Stimulated activated CD4-positive, alpha-beta T cell treated with anti-CD3 and anti-CD28 coated beads, Interleukin-1b, Interleukin-23, amount 100 ng/mL, for 1 hour (primary cell): ENCODE results near the gene DISC1.
"Not testable (repeated sequence)": the region's sequence is repeated elsewhere in the genome, so short reads cannot be mapped to it uniquely, and the experiment has no call there.

Experiments
- DNase-seq, 2 donors: peaks; one replicate each; pipeline ENCODE4 v3.0.0-alpha.2; 2020; ENCODE audit warnings: low read depth in 2 of 2

DISC1 gene

GRCh38 chr1:231893400-231894102 is 267.0 kb downstream of the DISC1 start:
- no peak for DNase-seq

- no peak for DNase-seq
These were observed 270.2 kb downstream of the DISC1 start for GRCh38 chr1:231896806-231897205.

- no peak for DNase-seq
These were observed 272.5 kb downstream of the DISC1 start for GRCh38 chr1:231899046-231899445.

GRCh38 chr1:231899713-231900435 is 273.3 kb downstream of the DISC1 start:
- no peak for DNase-seq

GRCh38 chr1:231903586-231904081 is 277.0 kb downstream of the DISC1 start:
- no peak for DNase-seq

- not testable (repeated sequence) for DNase-seq
These were observed 280.7 kb downstream of the DISC1 start for GRCh38 chr1:231907310-231907709.

GRCh38 chr1:231913493-231913892 is 286.9 kb downstream of the DISC1 start:
- DNase-seq = no peak

- no peak for DNase-seq
These were observed 291.8 kb downstream of the DISC1 start for GRCh38 chr1:231918239-231919015.

- DNase-seq = no peak
These were observed 292.8 kb downstream of the DISC1 start for GRCh38 chr1:231919239-231919885.

GRCh38 chr1:231919886-231920285 is 293.3 kb downstream of the DISC1 start:
- DNase-seq = no peak

GRCh38 chr1:231921646-231922345 is 295.2 kb downstream of the DISC1 start:
- DNase-seq = no peak

GRCh38 chr1:231923491-231924041 is 297.0 kb downstream of the DISC1 start:
- DNase-seq = no peak

GRCh38 chr1:231924180-231924579 is 297.6 kb downstream of the DISC1 start:
- no peak for DNase-seq

GRCh38 chr1:231925864-231926263 is 299.3 kb downstream of the DISC1 start:
- DNase-seq = no peak

- no peak for DNase-seq
These were observed 299.8 kb downstream of the DISC1 start for GRCh38 chr1:231926340-231926739.

- DNase-seq = no peak
These were observed 300.3 kb downstream of the DISC1 start for GRCh38 chr1:231926933-231927332.

GRCh38 chr1:231927431-231927830 is 300.8 kb downstream of the DISC1 start:
- DNase-seq = no peak

GRCh38 chr1:231929311-231929710 is 302.7 kb downstream of the DISC1 start:
- DNase-seq = no peak

- DNase-seq = no peak
These were observed 303.8 kb downstream of the DISC1 start for GRCh38 chr1:231930257-231930947.

GRCh38 chr1:231931146-231931545 is 304.6 kb downstream of the DISC1 start:
- DNase-seq = no peak
